Testis (tissue), 3 donors: ENCODE results near the gene NPAS3. TPM values are rescaled to one million over a fixed set of nuclear protein-coding genes. Genes with fewer than 3 reads are reported as not detected.

ENCODE experiments used
- DNase-seq: peaks from one replicate; pipeline ENCODE4 v3.0.0-alpha.2; 2019
- H3K27ac ChIP-seq, 2 donors: fragments of 200-600 bp; sonication (generic); one replicate each; pipeline ENCODE4 v1.5.1; 2019
- H3K27me3 ChIP-seq: fragments of 200-600 bp; sonication (generic); one replicate; pipeline ENCODE4 v1.5.1; 2019
- H3K36me3 ChIP-seq: fragments of 200-600 bp; sonication (generic); one replicate; pipeline ENCODE4 v1.5.1; 2017; ENCODE audit warnings: low read depth; ENCODE audit errors: missing control alignments
- H3K4me1 ChIP-seq: fragments of 200-600 bp; sonication (generic); one replicate; pipeline ENCODE4 v1.5.1; 2019
- H3K4me3 ChIP-seq, 2 donors: fragments of 200-600 bp; sonication (generic); one replicate each; pipeline ENCODE4 v1.5.1; 2017 to 2019
- H3K9me3 ChIP-seq: fragments of 200-600 bp; sonication (generic); one replicate; pipeline ENCODE4 v1.5.1; 2017
- POLR2A ChIP-seq: fragments of 450-650 bp; IDR thresholded peaks from one replicate; pipeline ENCODE4 v1.6.1; 2017; ENCODE audit warnings: antibody characterized with exemption, mild to moderate bottlenecking, moderate library complexity
- WGBS, 2 donors: methylation state at CpG; one replicate each; pipeline ENCODE4 v1.1.5; 2018; 5-methylcytosine and 5-hydroxymethylcytosine counted together
- intact Hi-C: fragments of 100-400 bp; cut with DNase I; formaldehyde crosslinking; loops from one replicate; pipeline ENCODE4 v1.15.1; 2023; ENCODE audit warnings: low total_unique reads
- polyA plus RNA-seq: library from polyadenylated mRNA; stranded (reverse); fragments of 350-450 nt; fragmentation: Illumina TruSeq; extraction: RNeasy Lipid Tissue Mini Kit (QIAGEN cat#74804); gene quantifications from one replicate; pipeline ENCODE4 v1.2.3, GENCODE V29; 2014; ENCODE audit warnings: low read depth, low replicate concordance; ENCODE audit not compliant: insufficient read depth
- total RNA-seq, 2 donors: library from RNA; depleted of rRNA; stranded (reverse); fragments of >200 nt; gene quantifications; one replicate each; pipeline ENCODE4 v1.2.3, GENCODE V29; 2016
- TF ChIP-seq, protein P1 (sequence below), 3 experiments: fragments of 450-650 bp in 2 of 3; fragments of 200-600 bp in 1 of 3; sonication (generic) in 1 of 3; IDR thresholded peaks; one replicate each; pipeline ENCODE4 v1.5.1; 2016 to 2019; ENCODE audit warnings: antibody characterized with exemption in 3 of 3, mild to moderate bottlenecking in 2 of 3, moderate library complexity in 1 of 3

NPAS3 gene
- total and polyA plus RNA-seq, 3 donors from 2014 or later: 1.1 to 3.7 (median 1.8) TPM

DNA sequence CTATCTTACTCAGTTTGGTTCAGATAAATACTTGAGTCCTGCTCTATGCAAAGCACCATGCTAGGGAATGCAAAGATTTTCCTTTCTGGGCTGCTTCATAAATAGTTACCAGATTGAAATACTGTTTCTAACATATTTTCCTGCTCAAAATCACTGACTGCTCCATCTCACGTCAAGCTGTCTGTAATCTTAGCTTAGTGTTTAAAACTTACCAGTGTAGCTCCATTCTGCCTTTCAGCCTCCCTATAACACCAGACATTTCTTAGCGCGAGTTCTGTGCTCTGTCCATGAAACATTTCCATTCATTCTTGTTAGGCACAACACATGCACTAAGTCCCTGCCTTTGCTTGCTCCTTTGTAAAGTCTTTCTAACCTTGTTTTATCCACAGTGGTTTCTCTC is 129.4 kb downstream of the NPAS3 start:
- intact Hi-C loops: no loop called here
- no peaks in the 10 kb centered on the region for H3K27me3 ChIP-seq
- H3K27ac ChIP-seq: no peak overlapping the region
- no peaks in the 10 kb centered on the region for H3K36me3 ChIP-seq
- TF ChIP-seq, protein P1, sequence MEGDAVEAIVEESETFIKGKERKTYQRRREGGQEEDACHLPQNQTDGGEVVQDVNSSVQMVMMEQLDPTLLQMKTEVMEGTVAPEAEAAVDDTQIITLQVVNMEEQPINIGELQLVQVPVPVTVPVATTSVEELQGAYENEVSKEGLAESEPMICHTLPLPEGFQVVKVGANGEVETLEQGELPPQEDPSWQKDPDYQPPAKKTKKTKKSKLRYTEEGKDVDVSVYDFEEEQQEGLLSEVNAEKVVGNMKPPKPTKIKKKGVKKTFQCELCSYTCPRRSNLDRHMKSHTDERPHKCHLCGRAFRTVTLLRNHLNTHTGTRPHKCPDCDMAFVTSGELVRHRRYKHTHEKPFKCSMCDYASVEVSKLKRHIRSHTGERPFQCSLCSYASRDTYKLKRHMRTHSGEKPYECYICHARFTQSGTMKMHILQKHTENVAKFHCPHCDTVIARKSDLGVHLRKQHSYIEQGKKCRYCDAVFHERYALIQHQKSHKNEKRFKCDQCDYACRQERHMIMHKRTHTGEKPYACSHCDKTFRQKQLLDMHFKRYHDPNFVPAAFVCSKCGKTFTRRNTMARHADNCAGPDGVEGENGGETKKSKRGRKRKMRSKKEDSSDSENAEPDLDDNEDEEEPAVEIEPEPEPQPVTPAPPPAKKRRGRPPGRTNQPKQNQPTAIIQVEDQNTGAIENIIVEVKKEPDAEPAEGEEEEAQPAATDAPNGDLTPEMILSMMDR (IDR thresholded peaks at IDR 0.05): no peak
- TF ChIP-seq POLR2A: no peak
- no peaks in the 10 kb centered on the region for H3K4me1 ChIP-seq
- 93 to 96% methylated on average over 3 of the region's 3 CpGs for WGBS, 2 donors
- no peak for DNase-seq
- no peak overlapping the region for H3K4me3 ChIP-seq
- H3K9me3 ChIP-seq: no peaks in the 10 kb centered on the region

DNA sequence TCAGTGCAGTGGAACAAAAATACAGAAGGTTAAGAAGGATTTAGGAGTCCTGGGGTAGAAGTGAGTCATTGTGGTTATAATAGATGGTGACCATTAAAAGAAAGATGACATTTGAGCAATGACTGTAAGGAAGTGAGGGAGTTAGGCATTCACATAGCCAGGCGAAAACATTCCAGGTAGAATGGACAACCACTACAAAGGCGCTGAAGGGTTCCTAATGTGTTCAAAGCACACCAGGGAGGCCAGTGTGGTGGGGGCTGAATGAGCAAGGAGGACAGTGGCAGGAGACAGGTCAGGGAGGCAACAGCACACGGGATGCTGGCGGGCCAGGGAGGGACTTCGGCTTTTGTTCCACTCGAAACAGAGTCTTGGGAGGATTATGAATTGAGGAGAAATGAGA is 129.9 kb downstream of the NPAS3 start:
- Histone ChIP-seq H3K9me3 (no peaks in the 10 kb centered on the region), H3K4me1 (no peaks in the 10 kb centered on the region), H3K4me3 (no peak overlapping the region), H3K27me3 (no peaks in the 10 kb centered on the region), H3K27ac (no peak overlapping the region), H3K36me3 (no peaks in the 10 kb centered on the region)
- TF ChIP-seq, protein P1 (IDR thresholded peaks at IDR 0.05): no peak
- TF ChIP-seq POLR2A: no peak
- no peak for DNase-seq
- intact Hi-C loops: no loop called here
- 88 to 96% methylated on average over 6 of the region's 6 CpGs for WGBS, 2 donors

DNA sequence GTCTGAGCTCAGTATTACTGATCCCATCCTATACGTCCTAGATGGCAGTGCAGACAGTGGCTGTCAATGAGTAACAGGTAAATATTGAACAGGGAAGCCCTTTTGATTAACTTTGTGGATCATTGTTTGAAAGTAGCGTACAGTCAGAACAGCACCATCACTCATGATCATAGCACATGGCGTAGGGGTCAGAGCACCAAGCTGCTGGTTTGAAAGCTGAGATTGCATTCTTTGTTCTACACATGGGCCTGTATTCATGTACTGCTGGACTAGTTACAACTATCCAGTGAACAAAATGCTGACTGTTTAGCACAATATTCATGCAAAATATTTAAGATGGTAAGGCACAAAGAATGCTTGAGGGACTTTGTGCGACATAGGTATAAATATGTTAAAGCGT is 131.8 kb downstream of the NPAS3 start:
- Histone ChIP-seq H3K36me3 (no peaks in the 10 kb centered on the region), H3K27me3 (no peaks in the 10 kb centered on the region), H3K4me3 (no peak overlapping the region), H3K4me1 (no peaks in the 10 kb centered on the region), H3K9me3 (no peaks in the 10 kb centered on the region), H3K27ac (no peak overlapping the region)
- DNase-seq: no peak
- TF ChIP-seq, protein P1 (IDR thresholded peaks at IDR 0.05): no peak
- no peak for TF ChIP-seq POLR2A
- 95 to 97% methylated on average over 5 of the region's 5 CpGs for WGBS, 2 donors
- intact Hi-C loops: no loop called here

DNA sequence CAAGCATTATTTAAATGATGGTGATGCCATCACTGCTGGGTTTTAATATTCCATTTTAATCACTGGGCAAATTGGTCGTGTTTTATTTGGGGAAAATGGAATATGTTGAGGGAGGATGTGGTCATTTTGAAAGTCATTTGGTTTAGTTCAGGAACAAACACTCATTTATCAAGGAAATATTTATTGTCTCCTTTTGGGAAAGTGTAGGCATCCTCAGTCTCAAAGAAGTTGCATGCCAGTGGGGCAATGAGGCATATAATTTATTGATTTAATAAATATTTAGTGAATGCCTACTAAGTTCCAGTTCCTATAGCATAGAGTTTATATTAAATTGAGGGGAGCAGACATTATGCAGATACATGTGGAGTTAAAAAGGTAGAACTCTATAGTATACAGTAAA is 134.3 kb downstream of the NPAS3 start:
- 80 to 81% methylated on average over 1 of the region's 1 CpG for whole genome bisulfite sequencing, 2 donors
- Histone ChIP-seq H3K4me3 (no peak overlapping the region), H3K36me3 (no peaks in the 10 kb centered on the region), H3K4me1 (no peaks in the 10 kb centered on the region), H3K27ac (no peak overlapping the region), H3K27me3 (no peaks in the 10 kb centered on the region), H3K9me3 (no peaks in the 10 kb centered on the region)
- DNase-seq: no peak
- intact Hi-C loops: no loop called here
- TF ChIP-seq, protein P1 (IDR thresholded peaks at IDR 0.05): no peak
- no peak for TF ChIP-seq POLR2A

DNA sequence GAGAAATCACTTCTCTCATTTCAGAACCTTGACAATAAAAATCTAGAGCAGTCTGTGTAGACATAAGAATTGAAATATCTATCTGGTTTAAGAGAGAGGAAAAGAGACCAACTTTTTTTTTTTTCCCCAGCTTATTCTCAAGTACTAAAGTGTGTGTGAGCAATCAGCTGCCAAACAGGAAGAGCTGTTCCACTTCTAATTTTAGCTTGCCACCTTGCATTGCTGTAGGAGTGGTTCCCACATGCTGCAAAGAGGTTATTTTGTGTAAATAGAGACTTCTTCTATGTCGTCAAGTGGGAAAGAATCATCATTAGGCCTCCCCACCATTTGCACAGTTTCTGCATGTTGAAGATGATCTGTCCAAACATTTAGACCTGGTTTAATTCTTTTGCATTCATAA is 142.6 kb downstream of the NPAS3 start:
- intact Hi-C loops: no loop called here
- WGBS, 2 donors: 74 to 80% methylated on average over 1 of the region's 1 CpG
- no peaks in the 10 kb centered on the region for H3K9me3 ChIP-seq
- no peaks in the 10 kb centered on the region for H3K27me3 ChIP-seq
- TF ChIP-seq POLR2A: no peak
- TF ChIP-seq, protein P1 (IDR thresholded peaks at IDR 0.05): no peak
- H3K27ac ChIP-seq: no peak overlapping the region
- H3K4me1 ChIP-seq: no peaks in the 10 kb centered on the region
- no peak overlapping the region for H3K4me3 ChIP-seq
- no peaks in the 10 kb centered on the region for H3K36me3 ChIP-seq
- no peak for DNase-seq
